HG03432 (cell line): ENCODE measurements around the gene CNBD2.
"Not testable (repeated sequence)": the region's sequence is repeated elsewhere in the genome, so short reads cannot be mapped to it uniquely, and the experiment has no call there.

Experiments
- ATAC-seq: cut with Tn5 transposase; IDR thresholded peaks from one replicate; pipeline ENCODE4 v1.9.1; 2021; ENCODE audit warnings: mild to moderate bottlenecking, moderate library complexity; ENCODE audit not compliant: unreplicated experiment

The CNBD2 gene

DNA sequence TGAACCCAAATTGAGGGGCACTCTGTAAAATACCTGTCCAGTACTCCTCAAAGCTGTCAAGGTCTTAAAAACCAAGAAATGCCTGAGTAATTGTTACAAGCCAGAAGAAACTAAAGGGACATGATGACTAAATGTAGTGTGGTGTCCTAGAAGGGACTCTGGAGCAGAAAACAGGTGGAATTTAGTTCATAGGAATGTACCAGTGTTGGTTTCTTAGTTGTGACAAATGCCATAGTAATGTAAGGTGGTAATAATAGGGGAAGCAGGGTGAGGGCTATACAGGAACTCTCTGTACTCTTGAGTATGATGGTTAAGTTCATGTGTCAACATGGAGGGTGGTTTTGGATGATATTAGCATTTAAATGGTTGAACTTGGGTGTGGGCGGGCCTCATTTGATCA, 92.3 kb downstream of the CNBD2 start:
- no peak for ATAC-seq

- ATAC-seq: no peak
These were observed 93.4 kb downstream of the CNBD2 start for GRCh38 chr20:36061754-36062153.

GRCh38 chr20:36062799-36063198, 94.4 kb downstream of the CNBD2 start:
- no peak for ATAC-seq

- ATAC-seq: no peak
These were observed 95.7 kb downstream of the CNBD2 start for GRCh38 chr20:36063916-36064657.

DNA sequence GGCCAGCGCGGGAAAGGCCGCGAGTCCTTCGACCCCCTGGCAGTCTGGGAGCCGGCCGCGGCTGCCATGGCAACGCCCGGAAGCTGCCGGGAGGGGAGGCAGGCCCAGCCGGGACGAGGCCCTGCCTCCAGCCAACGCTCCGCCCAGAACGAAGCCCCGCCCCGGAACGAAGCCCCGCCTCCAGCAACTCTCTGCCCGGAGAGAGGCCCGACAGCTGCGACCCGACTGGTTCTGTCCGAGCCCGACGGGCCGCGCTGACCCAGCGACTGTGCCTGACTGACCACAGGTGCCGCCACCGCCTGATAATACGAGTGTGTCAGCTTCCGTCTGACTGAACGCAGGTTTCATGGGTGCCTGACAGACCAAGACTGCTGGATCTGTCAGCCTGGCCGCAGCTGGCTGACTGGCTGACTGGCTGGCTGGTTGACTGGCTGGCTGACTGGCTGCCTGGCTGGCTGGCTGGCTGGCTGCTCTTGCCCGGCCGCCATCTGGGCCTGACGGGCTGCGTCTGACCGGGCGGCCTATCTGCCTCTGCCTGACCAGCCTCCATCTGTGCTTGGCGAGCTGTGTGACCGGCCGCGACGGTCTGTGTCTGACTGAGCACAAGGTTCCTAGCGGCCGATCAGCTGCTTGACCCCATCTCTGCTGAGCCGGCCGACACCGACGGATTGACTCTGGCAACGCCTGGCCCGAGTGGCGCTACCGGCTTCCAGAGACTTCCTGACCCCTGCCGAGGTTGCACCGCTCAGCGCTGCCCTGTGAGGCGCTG, 96.5 kb downstream of the CNBD2 start:
- ATAC-seq: peak; percentile 93

DNA sequence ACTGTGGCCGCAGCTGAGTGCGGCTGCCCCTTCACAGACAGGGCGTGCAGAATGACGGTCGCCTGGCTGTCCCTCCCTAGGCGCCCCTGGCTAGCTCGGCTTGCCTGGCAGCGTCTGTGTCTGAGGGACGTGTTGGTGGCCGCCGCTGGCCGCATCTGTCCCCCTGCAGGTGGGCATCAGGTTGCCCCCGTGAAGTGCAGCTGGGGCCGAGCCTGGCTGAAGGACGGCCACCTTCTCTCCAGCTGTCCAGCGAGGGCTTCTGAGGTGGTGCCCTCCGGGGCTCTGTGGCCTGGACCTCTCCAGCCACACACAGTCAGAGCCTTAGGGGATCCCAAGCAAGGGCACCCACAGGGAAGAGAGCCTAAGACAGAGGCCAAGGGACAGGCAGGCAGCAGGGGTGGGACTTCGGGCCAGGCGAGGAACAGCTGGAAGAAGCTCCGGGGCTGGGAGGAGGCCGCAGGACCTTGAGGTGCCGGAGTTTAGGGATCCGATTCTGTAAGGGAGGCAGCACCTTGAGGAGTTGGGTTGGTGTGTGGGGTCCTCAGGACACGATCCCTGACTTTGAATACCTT, 97.1 kb downstream of the CNBD2 start:
- no peak for ATAC-seq

DNA sequence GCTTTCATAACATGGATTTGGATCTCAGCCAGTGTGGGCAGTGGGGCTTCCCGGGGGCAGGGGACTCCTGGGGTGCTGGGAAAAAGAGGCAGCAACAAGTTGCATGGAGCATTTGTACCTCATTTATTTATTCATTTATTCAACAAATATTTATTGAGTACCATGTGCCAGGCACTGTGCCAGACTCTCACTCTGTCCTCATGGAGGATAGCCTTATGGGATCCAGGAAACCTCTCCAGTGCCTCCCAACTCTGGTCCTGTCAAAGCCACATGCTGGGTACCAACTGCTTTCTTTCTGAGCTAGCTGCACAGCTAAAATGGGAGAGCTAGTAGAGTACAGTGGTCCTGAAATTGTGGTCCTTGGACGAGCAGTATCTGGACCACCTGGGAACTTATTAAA, 98.4 kb downstream of the CNBD2 start:
- ATAC-seq: no peak

GRCh38 chr20:36068526-36068925, 100.1 kb downstream of the CNBD2 start:
- ATAC-seq: not testable (repeated sequence)

DNA sequence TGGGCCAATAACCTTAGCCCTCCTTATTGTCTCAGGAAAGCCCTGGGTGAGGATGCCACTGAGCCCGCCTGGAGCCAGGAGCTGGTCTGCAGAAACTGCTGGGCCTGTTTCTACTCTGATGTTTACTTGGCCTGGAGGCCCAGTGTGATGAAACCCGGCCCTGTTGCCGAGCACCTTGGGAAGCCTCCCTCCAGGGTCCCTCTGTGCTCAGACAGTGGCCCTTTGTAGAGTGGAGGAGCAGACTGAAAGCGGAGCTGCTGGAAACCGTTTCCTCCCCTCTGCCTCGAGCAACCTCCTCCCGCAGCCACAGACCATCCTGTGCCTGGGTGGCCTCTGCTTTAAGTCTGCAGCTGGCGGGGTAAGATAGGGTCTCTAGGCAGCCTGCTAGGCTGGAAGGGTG, 102.1 kb downstream of the CNBD2 start:
- no peak for ATAC-seq

DNA sequence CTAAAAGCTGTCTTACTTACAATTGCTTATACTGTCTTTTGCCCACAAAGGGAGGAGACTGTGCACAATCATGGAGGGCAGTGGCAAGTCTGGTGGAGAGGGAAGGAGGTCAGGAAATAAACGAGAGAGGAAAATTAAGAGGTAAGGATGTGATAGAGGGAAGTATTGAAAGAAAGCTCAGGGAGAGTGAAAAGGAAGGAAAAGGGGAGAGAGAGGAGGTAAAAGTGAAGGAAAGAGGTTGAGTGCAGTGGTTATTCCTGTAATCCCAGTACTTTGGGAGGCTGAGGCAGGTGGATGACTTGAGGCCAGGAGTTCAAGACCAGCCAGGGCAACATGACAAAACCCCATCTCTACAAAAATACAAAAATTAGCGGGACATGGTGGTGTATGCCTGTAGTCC, 103.5 kb downstream of the CNBD2 start:
- ATAC-seq: no peak

DNA sequence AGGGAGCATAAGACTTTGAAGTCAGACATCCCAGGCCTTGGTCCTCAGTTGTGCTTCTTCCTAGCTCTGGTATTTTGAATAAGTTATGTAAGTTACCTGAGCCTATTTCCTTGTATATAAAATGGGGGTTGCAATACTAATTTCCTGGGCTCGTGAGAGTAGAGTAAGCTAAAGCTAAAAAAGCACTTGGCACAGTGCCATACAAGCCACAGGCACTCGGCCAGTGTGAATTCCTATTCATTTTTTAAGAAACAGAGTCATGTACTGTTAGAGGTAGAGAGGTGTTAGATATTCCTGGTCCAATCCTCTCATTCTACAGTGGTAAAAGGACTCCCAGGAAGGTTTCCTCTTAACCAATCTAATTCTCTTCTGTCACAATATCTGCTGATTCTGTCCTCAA, 106.6 kb downstream of the CNBD2 start:
- no peak for ATAC-seq

DNA sequence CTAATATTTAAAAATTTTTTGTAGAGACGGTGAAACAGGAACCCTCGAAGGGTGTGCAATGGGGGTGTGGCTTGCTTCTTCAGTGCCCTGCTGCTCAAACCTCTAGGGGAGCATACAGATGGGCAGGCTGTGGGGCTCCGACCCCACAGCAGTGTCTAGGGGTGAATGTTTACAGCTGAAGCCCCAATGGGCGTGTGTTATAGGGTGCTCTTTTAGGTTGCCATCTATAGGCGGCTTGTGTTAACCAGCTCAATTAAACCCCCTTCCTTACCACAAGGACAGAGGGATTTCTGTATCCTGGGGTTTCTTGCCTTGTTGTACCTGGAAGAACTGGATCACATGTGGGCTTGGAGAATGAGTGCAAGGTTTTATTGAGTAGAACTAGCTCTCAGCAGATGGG, 109.4 kb downstream of the CNBD2 start:
- not testable (repeated sequence) for ATAC-seq

- no peak for ATAC-seq
These were observed 111.1 kb downstream of the CNBD2 start for GRCh38 chr20:36079486-36079885.

DNA sequence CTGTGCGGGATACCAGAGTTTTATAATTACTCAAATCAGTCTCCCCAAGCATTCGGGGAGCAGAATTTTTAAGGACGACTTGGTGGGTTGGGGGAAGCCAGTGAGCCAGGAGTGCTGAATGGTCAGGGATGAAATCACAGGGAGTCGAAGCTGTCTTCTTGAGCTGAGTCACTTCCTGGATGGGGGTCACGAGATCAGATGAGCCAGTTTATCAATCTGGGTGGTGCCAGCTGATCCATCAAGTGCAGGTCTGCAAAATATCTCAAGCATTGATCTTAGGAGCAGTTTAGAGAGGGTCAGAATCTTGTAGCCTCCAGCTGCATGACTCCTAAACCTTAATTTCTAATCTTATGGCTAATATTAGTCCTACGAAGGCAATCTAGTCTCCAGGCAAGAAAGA, 111.6 kb downstream of the CNBD2 start:
- not testable (repeated sequence) for ATAC-seq
